A549 (cell line): ENCODE measurements around the gene GPR37L1.

Experiments
- CEBPB ChIP-seq, 2 experiments: fragments of >200 bp in 1 of 2; sonication (Bioruptor Twin) in 1 of 2; formaldehyde crosslinking in 1 of 2; IDR thresholded peaks; 2 replicates each; pipeline ENCODE4 v1.6.1; 2012 to 2016
- EP300 ChIP-seq, 2 experiments: fragments of >200 bp; sonication (Bioruptor Twin); formaldehyde crosslinking; IDR thresholded peaks; 2 replicates in 1 of 2; 3 replicates in 1 of 2; pipeline ENCODE4 v1.6.1; 2016 to 2017
- KDM1A ChIP-seq: fragments of 200-600 bp; sonication (generic); IDR thresholded peaks from 2 replicates; pipeline ENCODE4 v1.6.1; 2016; ENCODE audit warnings: low read depth, mild to moderate bottlenecking
- KDM5A ChIP-seq: fragments of 200-600 bp; sonication (generic); IDR thresholded peaks from 2 replicates; pipeline ENCODE4 v1.6.1; 2016; ENCODE audit warnings: antibody characterized with exemption, mild to moderate bottlenecking
- POLR2A ChIP-seq: IDR thresholded peaks from 2 replicates; pipeline ENCODE4 v1.6.1; 2012; ENCODE audit warnings: mild to moderate bottlenecking, low read length
- RAD21 ChIP-seq, 2 experiments: fragments of >200 bp in 1 of 2; sonication (Bioruptor Twin) in 1 of 2; formaldehyde crosslinking in 1 of 2; IDR thresholded peaks in 1 of 2; conservative IDR thresholded peaks in 1 of 2; 2 replicates in 1 of 2; 3 replicates in 1 of 2; pipeline ENCODE4 v1.6.1; 2012 to 2018; ENCODE audit warnings: inconsistent platforms in 1 of 2
- RFX5 ChIP-seq: fragments of 450-650 bp; IDR thresholded peaks from 2 replicates; pipeline ENCODE4 v1.7.1; 2014; ENCODE audit warnings: antibody characterized with exemption, mild to moderate bottlenecking, moderate library complexity
- SMC3 ChIP-seq: fragments of >200 bp; sonication (Bioruptor Twin); formaldehyde crosslinking; IDR thresholded peaks from 3 replicates; pipeline ENCODE4 v1.6.1; 2018; ENCODE audit warnings: inconsistent platforms
- ZSCAN20 ChIP-seq: fragments of 250-450 bp; sonication (Bioruptor Pico); IDR thresholded peaks from 2 replicates; pipeline ENCODE4 v1.8.0; 2022; ENCODE audit warnings: mild to moderate bottlenecking, moderate library complexity
- TF ChIP-seq, protein P1 (sequence below): IDR thresholded peaks from 2 replicates; pipeline ENCODE4 v1.6.1; 2012
- TF ChIP-seq, protein P2 (sequence below): fragments of >200 bp; sonication (Bioruptor Twin); formaldehyde crosslinking; IDR thresholded peaks from 3 replicates; pipeline ENCODE4 v1.5.1; 2016
- TF ChIP-seq, protein P3 (sequence below): IDR thresholded peaks from 2 replicates; pipeline ENCODE4 v1.6.1; 2012

DNA sequence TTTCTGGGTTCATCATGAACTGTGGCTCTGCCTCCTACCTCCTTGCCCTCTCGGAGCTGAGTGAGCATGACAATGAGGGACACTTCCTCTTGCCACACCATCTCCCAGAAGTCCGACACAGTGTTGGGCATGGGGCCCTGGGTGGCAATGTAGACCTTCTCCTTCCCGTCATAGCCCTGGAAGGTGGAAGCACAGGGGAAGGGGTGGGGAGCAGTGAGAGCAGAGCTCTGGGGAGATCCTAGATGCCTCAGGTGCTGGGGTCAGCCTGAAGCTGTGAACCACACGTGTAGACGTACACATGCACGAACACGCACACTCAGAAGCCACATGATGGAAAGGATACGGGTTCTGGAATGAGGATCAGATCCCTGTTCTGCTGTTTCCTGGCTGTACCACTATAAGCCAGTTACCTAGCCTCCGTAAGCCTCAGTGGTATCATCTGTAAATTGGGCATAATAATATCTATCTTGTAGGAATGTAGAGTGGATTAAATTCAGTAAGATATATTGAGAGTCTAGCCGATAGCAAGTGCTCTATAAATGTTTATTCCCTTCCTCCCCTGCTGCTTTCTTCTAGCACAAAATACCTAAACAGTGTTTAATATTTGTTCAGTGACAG is 31.5 kb downstream of the GPR37L1 start:
- TF ChIP-seq, protein P1, sequence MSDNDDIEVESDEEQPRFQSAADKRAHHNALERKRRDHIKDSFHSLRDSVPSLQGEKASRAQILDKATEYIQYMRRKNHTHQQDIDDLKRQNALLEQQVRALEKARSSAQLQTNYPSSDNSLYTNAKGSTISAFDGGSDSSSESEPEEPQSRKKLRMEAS = no peak
- TF ChIP-seq SMC3 (no peak), KDM1A (no peak), RAD21 (conservative IDR thresholded peaks at IDR 0.05 in 1 of 2, IDR thresholded peaks at IDR 0.05 in 1 of 2) (no peak), ZSCAN20 (CRISPR knock-in tag) (no peak), RFX5 (no peak), POLR2A (no peak), EP300 (IDR thresholded peaks at IDR 0.05) (no peak), KDM5A (no peak), CEBPB (IDR thresholded peaks at IDR 0.05) (no peak)
- TF ChIP-seq, protein P2, sequence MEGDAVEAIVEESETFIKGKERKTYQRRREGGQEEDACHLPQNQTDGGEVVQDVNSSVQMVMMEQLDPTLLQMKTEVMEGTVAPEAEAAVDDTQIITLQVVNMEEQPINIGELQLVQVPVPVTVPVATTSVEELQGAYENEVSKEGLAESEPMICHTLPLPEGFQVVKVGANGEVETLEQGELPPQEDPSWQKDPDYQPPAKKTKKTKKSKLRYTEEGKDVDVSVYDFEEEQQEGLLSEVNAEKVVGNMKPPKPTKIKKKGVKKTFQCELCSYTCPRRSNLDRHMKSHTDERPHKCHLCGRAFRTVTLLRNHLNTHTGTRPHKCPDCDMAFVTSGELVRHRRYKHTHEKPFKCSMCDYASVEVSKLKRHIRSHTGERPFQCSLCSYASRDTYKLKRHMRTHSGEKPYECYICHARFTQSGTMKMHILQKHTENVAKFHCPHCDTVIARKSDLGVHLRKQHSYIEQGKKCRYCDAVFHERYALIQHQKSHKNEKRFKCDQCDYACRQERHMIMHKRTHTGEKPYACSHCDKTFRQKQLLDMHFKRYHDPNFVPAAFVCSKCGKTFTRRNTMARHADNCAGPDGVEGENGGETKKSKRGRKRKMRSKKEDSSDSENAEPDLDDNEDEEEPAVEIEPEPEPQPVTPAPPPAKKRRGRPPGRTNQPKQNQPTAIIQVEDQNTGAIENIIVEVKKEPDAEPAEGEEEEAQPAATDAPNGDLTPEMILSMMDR = no peak
- TF ChIP-seq, protein P3, sequence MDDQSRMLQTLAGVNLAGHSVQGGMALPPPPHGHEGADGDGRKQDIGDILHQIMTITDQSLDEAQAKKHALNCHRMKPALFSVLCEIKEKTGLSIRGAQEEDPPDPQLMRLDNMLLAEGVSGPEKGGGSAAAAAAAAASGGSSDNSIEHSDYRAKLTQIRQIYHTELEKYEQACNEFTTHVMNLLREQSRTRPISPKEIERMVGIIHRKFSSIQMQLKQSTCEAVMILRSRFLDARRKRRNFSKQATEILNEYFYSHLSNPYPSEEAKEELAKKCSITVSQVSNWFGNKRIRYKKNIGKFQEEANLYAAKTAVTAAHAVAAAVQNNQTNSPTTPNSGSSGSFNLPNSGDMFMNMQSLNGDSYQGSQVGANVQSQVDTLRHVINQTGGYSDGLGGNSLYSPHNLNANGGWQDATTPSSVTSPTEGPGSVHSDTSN = no peak
